ENCODE results near the gene SAMD1. TPM values are rescaled to one million over a fixed set of nuclear protein-coding genes. Genes with fewer than 3 reads are reported as not detected.
A peak's percentile ranks its signal among the peaks of the same experiment; 100 is the strongest.

Gene SAMD1
- polyA plus RNA-seq, 1 experiment = 5.1 TPM

DNA sequence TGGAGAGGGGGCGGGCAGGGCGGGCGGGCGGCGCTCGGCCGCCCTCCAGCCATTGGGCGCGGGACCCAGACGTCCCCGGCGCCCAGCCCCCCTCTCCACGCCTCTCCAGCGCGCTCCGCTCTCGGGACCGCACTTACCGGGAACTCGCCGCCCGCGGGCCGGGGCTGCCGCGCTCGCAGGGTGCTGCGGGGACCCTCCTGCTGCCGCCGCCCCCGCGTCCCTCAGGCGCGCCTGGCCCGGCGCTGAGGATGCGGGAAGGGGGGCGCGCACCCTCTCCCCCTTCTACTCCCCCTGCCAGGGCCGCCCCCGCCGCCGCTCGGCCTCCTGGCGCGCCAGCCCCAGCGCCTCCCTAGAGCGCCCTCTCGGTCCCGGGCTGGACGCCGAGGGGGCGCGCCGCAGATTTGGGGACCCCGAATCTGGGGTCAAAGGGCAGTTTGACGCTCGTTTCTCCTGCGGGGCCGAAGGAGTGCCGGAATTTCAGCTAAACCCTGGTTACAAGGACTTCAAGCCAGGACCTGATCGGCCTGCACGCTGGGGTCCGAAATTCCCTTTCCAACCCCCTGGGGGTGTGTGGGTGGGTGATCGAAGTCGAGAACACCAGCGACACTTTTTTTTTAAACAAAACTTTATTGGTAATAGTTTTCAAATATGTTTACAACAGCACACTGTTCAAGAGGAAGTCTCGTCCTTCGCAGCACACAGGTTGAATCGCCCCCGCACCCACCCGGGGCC lies 696 bp upstream of the SAMD1 start:
- peak overlapping the region; percentile 47 for H3K27ac ChIP-seq (ENCODE audit: low read depth, low read length)
- CTCF ChIA-PET = interaction anchor here (0.6 to 1.0 kb wide), 2 partner anchors 41 to 45 kb away, joined by 3 to 5 read pairs; partner anchors contain the start of gene ASF1B
- DNase-seq (ENCODE audit: low read depth, low spot score) = no peak

GRCh38 chr19:14089662-14090508 lies 666 bp downstream of the SAMD1 start:
- no peak for TF ChIP-seq CTCF (IDR thresholded peaks at IDR 0.05; ENCODE audit: low read depth, low read length)
- peaks cover 12% of the 10 kb centered on the region; the same call in 1 of the 2 replicates for H3K9me3 ChIP-seq (ENCODE audit: control insufficient read depth, insufficient read depth, low read length)
- DNase-seq (ENCODE audit: low read depth, low spot score) = no peak
- H3K4me3 ChIP-seq (ENCODE audit: low read depth, low read length) = peak overlapping the region; percentile 77
- no peak overlapping the region for H3K27ac ChIP-seq (ENCODE audit: low read depth, low read length)
- ChIA-PET POLR2A (no interaction called here), CTCF (no interaction called here)
- no peaks in the 10 kb centered on the region for H3K27me3 ChIP-seq (ENCODE audit: control insufficient read depth, insufficient read depth, low read length)

More for the DNA sequence above, 696 bp upstream of the SAMD1 start:
- POLR2A ChIA-PET = interaction anchor here (1.0 kb wide), 1 partner anchor 27 kb away, joined by 3 read pairs; no protein-coding TSS in a partner anchor
- peak; percentile 37 for TF ChIP-seq CTCF (IDR thresholded peaks at IDR 0.05; ENCODE audit: low read depth, low read length)
- H3K27me3 ChIP-seq (ENCODE audit: control insufficient read depth, insufficient read depth, low read length) = no peaks in the 10 kb centered on the region
- peak overlapping the region; percentile 77 for H3K4me3 ChIP-seq (ENCODE audit: low read depth, low read length)
- peaks cover 12% of the 10 kb centered on the region; the same call in 1 of the 2 replicates for H3K9me3 ChIP-seq (ENCODE audit: control insufficient read depth, insufficient read depth, low read length)

DNA sequence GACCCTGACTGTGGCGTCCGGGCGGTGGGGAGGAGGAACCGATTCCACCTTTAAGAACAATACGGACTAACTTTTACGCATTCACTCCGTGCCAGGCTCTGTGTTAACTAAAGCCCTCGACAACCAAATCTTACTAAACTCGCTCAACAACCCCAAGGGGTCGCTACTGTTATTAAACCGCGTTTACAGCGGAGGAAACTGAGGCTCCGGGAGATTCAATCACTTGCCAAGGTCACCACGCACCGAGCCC lies 1.2 kb downstream of the SAMD1 start:
- CTCF ChIA-PET = no interaction called here

GRCh38 chr19:14088634-14089411 lies 1.7 kb downstream of the SAMD1 start:
- Histone ChIP-seq H3K27me3 (ENCODE audit: control insufficient read depth, insufficient read depth, low read length) (no peaks in the 10 kb centered on the region), H3K9me3 (ENCODE audit: control insufficient read depth, insufficient read depth, low read length) (peaks cover 8% of the 10 kb centered on the region; the same call in 1 of the 2 replicates), H3K4me3 (ENCODE audit: low read depth, low read length) (peak overlapping the region; percentile 77), H3K27ac (ENCODE audit: low read depth, low read length) (no peak overlapping the region)
- CTCF ChIA-PET = no interaction called here
- TF ChIP-seq CTCF (IDR thresholded peaks at IDR 0.05; ENCODE audit: low read depth, low read length) = no peak
- no peak for DNase-seq (ENCODE audit: low read depth, low spot score)
- POLR2A ChIA-PET = no interaction called here

More for the DNA sequence above, 1.2 kb downstream of the SAMD1 start:
- no peak for DNase-seq (ENCODE audit: low read depth, low spot score)
- peak; percentile 16; the same call in 1 of the 2 replicates for TF ChIP-seq CTCF (IDR thresholded peaks at IDR 0.05; ENCODE audit: low read depth, low read length)
- Histone ChIP-seq H3K27ac (ENCODE audit: low read depth, low read length) (no peak overlapping the region), H3K27me3 (ENCODE audit: control insufficient read depth, insufficient read depth, low read length) (no peaks in the 10 kb centered on the region), H3K4me3 (ENCODE audit: low read depth, low read length) (peak overlapping the region; percentile 77), H3K9me3 (ENCODE audit: control insufficient read depth, insufficient read depth, low read length) (peaks cover 12% of the 10 kb centered on the region; the same call in 1 of the 2 replicates)
- POLR2A ChIA-PET = no interaction called here
